Stimulated activated naive CD8-positive, alpha-beta T cell treated with anti-CD3 and anti-CD28 coated beads, Interleukin-15, Interleukin-2, amounts not matched to agents 100 ng/mL and 50 ng/mL, for 24 hours (primary cell): Measurements from ENCODE around the gene ODAD4.
A peak's percentile ranks its signal among the peaks of the same experiment; 100 is the strongest.

Source experiments
- H3K27ac Mint-ChIP-seq: one replicate; pipeline ENCODE4 v1.8.0; 2021; ENCODE audit warnings: mild to moderate bottlenecking, mixed read lengths
- H3K27me3 Mint-ChIP-seq: one replicate; pipeline ENCODE4 v1.8.0; 2021; ENCODE audit warnings: mixed read lengths
- H3K36me3 Mint-ChIP-seq: one replicate; pipeline ENCODE4 v1.8.0; 2021; ENCODE audit warnings: low read depth, mixed read lengths
- H3K4me1 Mint-ChIP-seq: one replicate; pipeline ENCODE4 v1.8.0; 2021; ENCODE audit warnings: low read depth, mixed read lengths
- H3K4me3 Mint-ChIP-seq: one replicate; pipeline ENCODE4 v1.8.0; 2021; ENCODE audit warnings: mild to moderate bottlenecking, mixed read lengths
- H3K9me3 Mint-ChIP-seq: one replicate; pipeline ENCODE4 v1.8.0; 2021; ENCODE audit warnings: mixed read lengths

ODAD4 gene

DNA sequence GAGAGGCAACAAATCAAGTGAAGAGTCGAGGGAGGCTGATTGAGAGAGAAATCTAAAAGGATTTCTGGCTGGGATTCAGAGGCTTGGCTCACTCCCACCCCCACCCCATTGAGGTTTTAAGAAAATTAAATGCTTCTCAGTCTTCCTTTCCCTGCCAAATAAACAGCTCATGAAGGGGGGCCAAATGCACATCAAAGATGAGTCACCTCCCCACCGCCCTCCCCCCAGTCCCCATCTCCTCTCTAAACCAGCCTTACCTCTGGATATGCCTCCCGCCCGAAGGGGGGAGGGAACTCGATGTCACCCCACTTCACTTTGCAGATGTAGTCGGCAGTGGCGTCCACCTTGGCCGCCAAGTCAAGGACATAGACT is 23.2 kb upstream of the ODAD4 start:
- peaks cover 59% of the 10 kb centered on the region for H3K36me3 Mint-ChIP-seq
- H3K27me3 Mint-ChIP-seq: no peaks in the 10 kb centered on the region
- no peaks in the 10 kb centered on the region for H3K4me1 Mint-ChIP-seq
- H3K27ac Mint-ChIP-seq: no peak overlapping the region
- H3K9me3 Mint-ChIP-seq: no peaks in the 10 kb centered on the region
- no peak overlapping the region for H3K4me3 Mint-ChIP-seq

DNA sequence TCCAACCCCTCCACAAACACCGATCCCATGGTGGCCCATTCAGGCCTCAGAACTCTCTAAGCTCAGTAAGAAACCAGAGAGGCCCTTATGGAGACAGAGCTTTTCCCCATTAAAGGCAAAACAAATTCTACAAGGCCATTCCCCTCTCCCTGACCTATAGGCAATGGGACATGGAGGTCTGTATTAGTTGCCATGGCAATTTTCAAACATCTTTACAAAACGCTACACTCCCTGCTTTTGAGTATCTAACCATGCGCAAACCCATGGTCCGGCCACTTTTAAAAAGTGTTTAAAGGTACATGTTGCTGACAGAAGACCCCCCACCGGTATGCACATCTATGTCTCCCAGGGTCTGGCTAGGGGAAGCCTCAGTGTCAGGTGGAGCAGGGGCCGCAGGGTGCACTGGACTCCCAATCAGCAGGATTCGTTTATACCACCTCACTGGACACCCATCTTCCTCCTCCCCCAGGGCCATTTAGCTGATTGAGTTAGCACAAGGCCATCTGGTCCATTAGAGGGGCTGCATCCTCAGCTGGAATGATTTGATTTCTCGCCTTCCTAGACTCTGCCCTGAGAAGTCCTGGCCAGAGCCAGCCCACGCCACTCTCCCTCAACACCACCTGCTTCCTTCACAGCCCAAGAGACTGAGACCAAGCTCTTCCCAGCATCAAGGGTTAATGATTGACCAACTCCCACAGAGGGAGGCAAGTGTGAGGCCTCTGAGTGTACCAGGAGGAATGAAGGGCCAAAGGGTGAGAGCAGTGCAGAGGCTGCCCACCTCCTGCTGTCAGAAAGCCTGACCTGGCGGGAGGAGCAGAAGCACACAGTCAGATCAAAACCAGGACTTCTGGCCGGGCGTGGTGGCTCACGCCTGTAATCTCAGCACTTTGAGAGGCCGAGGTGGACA is 22.5 kb upstream of the ODAD4 start:
- Mint-ChIP-seq H3K4me3 (no peak overlapping the region), H3K27ac (no peak overlapping the region), H3K36me3 (peaks cover 65% of the 10 kb centered on the region), H3K27me3 (no peaks in the 10 kb centered on the region), H3K9me3 (no peaks in the 10 kb centered on the region), H3K4me1 (no peaks in the 10 kb centered on the region)

DNA sequence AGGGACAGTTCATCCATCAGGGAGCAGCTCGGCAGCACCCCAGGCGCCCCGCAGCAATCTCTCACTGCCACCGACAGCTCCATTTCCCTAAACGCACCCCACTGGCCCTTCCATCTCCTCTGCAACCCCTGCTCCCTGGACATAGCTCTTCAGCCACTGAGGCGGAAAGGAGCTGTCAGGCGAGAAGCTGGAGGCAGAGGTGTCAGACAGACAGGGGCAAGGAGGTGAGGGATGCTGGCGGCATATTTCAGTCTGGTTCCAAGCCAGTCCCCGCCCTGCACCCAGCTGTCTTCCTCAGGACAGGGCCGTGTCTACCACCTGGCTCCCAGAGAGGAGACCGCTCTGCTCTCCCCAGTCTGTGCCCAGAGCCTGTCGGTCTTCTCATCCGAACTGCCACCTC is 21.3 kb upstream of the ODAD4 start:
- H3K27ac Mint-ChIP-seq: no peak overlapping the region
- H3K9me3 Mint-ChIP-seq: no peaks in the 10 kb centered on the region
- H3K36me3 Mint-ChIP-seq: peaks cover 68% of the 10 kb centered on the region
- peaks cover 4% of the 10 kb centered on the region for H3K4me1 Mint-ChIP-seq
- H3K4me3 Mint-ChIP-seq: no peak overlapping the region
- no peaks in the 10 kb centered on the region for H3K27me3 Mint-ChIP-seq

DNA sequence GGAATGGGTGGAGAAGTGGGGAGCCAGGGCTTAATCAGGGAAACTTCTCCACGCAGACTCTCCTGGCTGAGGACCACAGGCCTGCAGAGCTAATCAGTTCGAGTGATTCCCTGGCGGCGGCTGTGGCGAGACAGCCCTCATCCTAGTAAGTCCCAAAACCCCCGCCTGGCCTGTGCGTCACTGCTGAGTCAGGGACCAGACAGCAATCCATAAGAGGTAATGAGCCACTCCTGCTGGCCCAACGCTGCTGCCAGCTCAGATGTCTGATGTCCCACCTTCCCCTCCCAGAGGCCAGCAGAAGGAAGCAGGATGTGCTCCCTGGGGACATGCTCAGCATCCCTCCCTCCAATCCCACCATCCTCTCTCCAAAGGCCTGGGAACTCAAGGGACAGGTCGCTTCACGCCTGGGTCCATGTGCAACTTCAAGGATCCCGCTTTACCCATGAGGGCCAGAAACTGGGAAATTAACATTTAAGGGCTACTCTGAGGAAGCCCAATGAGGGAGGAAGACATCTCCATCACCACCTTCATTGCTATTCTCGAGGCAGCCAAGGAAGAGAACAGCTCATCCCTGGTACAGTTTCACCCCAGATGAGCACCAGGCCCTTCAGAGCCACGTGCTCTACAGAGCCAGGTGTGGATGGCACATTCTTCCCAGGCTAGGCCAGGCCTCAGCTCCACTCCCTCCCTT is 19.6 kb upstream of the ODAD4 start:
- peaks cover 17% of the 10 kb centered on the region for H3K4me1 Mint-ChIP-seq
- H3K27ac Mint-ChIP-seq: no peak overlapping the region
- no peaks in the 10 kb centered on the region for H3K27me3 Mint-ChIP-seq
- no peak overlapping the region for H3K4me3 Mint-ChIP-seq
- H3K36me3 Mint-ChIP-seq: peaks cover 66% of the 10 kb centered on the region
- H3K9me3 Mint-ChIP-seq: no peaks in the 10 kb centered on the region

DNA sequence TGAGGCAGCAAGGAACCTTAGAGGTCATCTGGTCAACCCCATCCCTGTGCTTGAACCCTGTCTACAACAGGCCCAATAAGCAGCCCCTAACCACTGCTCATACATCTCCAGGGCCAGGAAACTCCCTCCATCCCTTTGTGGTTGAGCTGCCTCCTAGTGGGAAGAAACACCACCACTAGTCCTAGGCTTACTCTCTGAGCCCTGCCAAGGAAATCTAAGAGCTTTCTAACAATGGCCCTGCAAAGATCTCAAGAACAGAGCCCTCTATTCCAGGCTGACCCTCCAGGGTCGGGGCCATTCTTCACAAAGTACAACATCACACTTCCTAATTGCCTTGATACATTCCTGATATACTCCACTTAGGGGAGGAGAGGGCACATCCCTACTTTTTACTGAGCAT is 17.5 kb upstream of the ODAD4 start:
- Mint-ChIP-seq H3K27me3 (no peaks in the 10 kb centered on the region), H3K9me3 (no peaks in the 10 kb centered on the region), H3K4me1 (peaks cover 37% of the 10 kb centered on the region), H3K36me3 (peaks cover 55% of the 10 kb centered on the region), H3K27ac (no peak overlapping the region), H3K4me3 (no peak overlapping the region)

DNA sequence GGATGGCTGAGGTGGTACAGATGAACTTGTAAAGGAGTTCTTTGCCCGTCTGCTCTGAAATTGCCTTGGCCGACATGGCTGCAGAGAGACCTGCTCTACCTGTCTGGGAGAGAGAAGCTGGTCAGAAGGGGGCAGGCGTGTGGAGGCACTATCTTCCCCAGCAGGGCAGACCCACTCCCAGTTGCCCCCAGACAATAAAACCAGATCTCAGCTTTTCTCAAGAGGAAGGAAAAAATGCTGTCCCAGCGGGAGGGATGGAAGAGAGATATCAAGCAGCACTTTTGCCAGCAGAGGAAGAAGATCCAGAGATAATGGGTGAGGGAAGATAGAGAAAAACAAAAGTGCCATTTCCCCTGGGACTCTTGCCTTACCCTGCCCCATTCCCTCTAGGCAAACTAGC is 16.6 kb upstream of the ODAD4 start:
- no peak overlapping the region for H3K4me3 Mint-ChIP-seq
- H3K36me3 Mint-ChIP-seq: peaks cover 51% of the 10 kb centered on the region
- H3K9me3 Mint-ChIP-seq: no peaks in the 10 kb centered on the region
- H3K27ac Mint-ChIP-seq: no peak overlapping the region
- H3K4me1 Mint-ChIP-seq: peaks cover 37% of the 10 kb centered on the region
- no peaks in the 10 kb centered on the region for H3K27me3 Mint-ChIP-seq

DNA sequence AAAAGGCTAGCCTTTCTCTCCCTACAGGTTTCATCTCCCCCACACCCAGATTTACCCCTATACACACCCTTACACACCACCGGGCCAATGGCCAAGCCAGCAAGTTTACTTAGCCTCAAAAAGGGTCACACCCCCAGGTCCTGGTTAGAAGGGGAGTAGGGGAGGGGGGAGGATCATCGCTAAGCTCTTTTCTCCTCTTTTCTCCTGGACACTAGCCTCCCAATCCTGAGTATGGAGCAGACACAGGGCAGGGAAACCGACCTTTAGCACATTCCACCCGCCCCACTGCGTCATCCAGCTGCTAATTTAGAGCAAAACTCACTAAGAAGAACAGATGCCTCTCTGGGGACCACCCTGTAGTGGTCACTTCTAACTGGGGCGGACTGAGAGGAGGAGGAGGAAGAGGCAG is 16.1 kb upstream of the ODAD4 start:
- no peaks in the 10 kb centered on the region for H3K9me3 Mint-ChIP-seq
- no peak overlapping the region for H3K27ac Mint-ChIP-seq
- peaks cover 38% of the 10 kb centered on the region for H3K4me1 Mint-ChIP-seq
- peaks cover 49% of the 10 kb centered on the region for H3K36me3 Mint-ChIP-seq
- no peaks in the 10 kb centered on the region for H3K27me3 Mint-ChIP-seq
- H3K4me3 Mint-ChIP-seq: no peak overlapping the region

DNA sequence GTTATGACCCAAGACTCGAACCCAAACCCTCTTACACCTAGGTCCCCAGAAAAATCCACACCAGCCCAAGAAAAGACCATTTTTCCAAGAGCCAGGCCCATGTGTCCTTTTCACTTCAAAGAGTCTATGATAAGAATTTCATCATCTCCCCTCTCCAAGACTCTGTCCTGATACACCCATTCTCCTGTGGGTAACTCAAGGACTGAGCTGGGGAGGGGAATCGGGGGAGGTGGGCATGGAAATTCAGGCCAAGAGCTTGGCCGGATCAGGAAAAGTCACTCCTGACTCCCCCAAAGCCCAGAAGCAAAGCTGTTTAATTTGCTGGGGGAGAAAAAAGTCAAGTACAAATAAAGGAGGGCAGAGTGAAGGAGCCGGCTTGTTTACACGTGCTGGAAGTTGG is 15.4 kb upstream of the ODAD4 start:
- Mint-ChIP-seq H3K36me3 (peaks cover 43% of the 10 kb centered on the region), H3K9me3 (no peaks in the 10 kb centered on the region), H3K27ac (no peak overlapping the region), H3K27me3 (no peaks in the 10 kb centered on the region), H3K4me1 (peaks cover 42% of the 10 kb centered on the region), H3K4me3 (no peak overlapping the region)

DNA sequence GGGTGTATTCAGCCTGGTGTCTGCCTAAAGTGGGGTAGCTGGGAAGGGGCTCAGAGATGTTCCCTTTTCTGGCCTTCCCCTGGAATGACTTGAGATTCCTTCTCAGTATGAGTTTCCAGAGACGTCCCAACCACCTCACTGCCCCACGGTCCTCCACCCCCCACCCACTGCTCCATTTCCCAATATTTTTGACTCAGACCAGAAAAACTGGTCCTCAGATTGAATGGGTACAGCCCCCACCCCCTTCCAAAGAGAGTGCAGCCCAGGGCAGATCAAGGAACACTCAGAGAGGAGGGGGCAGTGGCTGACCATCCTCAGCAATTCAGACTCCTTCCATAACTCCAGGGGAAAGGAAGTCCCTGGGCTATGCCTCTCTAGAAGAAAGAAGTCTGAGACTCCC is 14.9 kb upstream of the ODAD4 start:
- Mint-ChIP-seq H3K36me3 (peaks cover 37% of the 10 kb centered on the region), H3K27ac (no peak overlapping the region), H3K9me3 (no peaks in the 10 kb centered on the region), H3K4me3 (peak overlapping the region; percentile 48), H3K4me1 (peaks cover 45% of the 10 kb centered on the region), H3K27me3 (no peaks in the 10 kb centered on the region)

DNA sequence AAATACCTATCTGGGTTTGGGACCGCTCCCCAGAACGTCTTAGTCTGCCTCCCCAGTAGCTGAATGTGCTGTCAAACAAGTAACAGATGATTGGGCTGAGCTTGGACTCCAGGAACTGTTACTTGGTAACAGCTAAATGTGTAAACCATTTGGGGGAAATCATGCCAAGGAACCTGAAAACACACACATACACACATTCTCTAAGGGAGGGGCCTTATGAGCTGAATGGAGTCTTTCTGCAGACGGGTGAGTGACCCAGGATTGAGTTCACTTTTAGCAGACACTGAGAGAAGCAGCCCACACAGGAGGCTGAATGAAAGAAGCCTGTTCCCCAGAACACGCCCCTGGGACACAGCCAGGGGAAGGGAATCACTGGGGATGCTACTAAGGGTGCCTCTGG is 13.2 kb upstream of the ODAD4 start:
- no peaks in the 10 kb centered on the region for H3K9me3 Mint-ChIP-seq
- H3K27me3 Mint-ChIP-seq: no peaks in the 10 kb centered on the region
- H3K36me3 Mint-ChIP-seq: peaks cover 27% of the 10 kb centered on the region
- H3K27ac Mint-ChIP-seq: peak overlapping the region; percentile 74
- H3K4me3 Mint-ChIP-seq: peak overlapping the region; percentile 92
- peaks cover 45% of the 10 kb centered on the region for H3K4me1 Mint-ChIP-seq

DNA sequence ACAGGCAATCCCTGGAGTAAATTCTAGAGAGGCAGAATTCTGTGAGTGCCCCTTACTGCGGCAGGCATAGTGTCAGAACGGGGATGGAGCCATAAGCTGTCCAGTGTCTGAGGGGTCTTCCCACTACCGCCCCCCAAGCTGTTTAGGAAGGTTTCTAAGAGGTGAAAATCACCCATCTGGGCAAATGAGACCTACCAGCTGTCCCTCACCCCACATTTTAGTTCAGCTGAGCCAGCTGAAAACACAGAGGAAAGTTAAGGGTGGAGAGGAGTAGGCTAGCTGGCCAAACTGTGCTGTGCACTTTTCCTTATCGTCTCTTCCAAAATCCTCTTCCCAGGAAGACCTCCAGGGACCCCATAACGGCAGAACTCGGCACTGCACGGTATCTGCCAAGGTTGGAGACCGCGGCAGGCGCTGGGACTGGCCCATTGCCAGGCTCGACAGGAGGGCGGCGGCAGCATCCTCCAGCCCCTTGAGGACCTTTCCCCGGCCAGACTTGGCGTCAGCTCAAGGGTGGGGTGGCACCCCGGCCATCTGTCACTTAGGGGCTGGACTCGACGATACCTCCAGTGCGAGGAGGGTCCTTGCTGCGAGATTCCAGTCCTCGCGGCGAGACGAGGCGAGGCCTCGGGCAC is 12.6 kb upstream of the ODAD4 start:
- Mint-ChIP-seq H3K9me3 (no peaks in the 10 kb centered on the region), H3K27ac (peak overlapping the region; percentile 85), H3K36me3 (peaks cover 20% of the 10 kb centered on the region), H3K27me3 (no peaks in the 10 kb centered on the region), H3K4me3 (peak overlapping the region; percentile 92), H3K4me1 (peaks cover 45% of the 10 kb centered on the region)

DNA sequence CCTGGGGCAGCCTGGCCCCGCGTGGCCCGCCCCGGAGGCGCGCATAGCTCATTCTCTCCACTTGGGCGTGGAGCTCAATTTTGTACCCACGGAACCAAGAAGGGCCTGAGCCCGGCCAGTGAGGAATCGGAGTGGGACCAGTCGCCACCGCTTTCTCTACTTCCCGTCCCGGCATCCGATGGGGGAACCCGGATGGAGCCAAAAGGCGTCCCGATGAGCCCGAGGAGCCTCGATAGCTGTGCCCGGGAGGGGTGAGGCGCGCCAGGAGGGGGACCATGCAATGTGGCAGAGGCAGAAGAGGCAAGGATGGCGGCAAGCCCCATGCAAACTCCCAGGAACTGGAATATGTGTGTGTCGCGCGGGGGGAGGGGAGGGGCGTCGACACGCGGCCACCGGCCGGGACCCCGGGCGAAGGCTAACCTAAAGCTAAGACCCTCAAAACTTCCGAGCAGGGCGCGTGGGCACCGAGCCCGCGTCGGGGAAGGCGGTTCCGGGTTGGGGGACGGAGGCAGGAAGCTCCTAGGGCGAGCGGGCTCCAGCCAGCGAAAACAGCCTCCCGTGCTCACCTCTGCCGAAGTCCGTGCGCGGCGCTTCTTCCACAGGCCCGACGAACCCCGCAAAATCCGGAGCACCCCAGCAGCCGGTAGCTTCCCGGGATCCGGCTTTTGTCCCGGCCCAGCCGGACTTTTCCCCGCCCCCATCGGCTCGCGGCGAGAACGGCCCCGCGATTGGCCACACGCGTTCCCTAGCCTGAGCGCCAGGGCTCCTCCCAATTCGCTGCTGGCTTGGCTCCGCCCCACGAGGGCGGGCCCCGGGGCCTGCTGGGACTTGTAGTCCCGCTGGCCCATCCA is 11.9 kb upstream of the ODAD4 start, which contains the start of gene ACLY:
Gene ACLY (minus strand): TSS at position 638 of the 851 bp plus-strand sequence. CDS start 5,078 bp downstream, outside the sequence.
- no peaks in the 10 kb centered on the region for H3K27me3 Mint-ChIP-seq
- no peaks in the 10 kb centered on the region for H3K9me3 Mint-ChIP-seq
- peaks cover 45% of the 10 kb centered on the region for H3K4me1 Mint-ChIP-seq
- H3K27ac Mint-ChIP-seq: peak within 1 kb of the TSS; percentile 85
- H3K4me3 Mint-ChIP-seq: peak within 1 kb of the TSS; percentile 92
- peaks cover 15% of the 10 kb centered on the region for H3K36me3 Mint-ChIP-seq

DNA sequence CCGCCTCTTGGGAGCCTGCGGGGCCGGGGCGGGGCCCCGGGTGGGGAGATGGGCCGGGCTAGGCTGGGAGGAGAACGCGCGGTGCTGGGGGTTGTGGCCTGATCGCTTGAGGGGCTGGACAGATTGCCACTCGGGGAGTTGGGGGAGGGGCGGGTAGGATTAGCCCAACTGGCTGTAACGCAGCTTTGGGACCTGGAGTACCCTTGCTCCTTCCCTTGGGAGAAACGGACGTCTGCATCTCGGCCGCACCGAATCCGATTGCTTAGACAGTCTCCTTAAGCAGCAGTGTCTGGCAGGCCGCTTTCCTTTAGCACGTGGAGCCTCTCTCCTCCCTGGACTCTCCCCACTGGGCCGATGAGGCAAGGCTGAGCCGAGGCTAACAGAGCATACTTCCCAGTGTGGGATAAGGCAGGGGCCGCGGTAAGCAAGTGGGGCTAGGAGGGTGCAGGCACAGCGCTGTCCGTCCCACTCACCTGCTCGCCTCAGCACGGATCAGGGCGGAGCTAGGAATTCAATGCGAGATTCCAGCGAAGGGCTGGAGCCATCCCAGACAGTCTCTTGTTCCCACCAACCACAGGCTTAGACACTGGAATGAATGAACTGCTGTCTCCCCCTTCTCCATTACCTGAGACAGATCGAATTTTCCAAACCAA is 11.1 kb upstream of the ODAD4 start:
- Mint-ChIP-seq H3K27me3 (no peaks in the 10 kb centered on the region), H3K36me3 (peaks cover 11% of the 10 kb centered on the region), H3K4me1 (peaks cover 39% of the 10 kb centered on the region), H3K9me3 (no peaks in the 10 kb centered on the region), H3K27ac (peak overlapping the region; percentile 85), H3K4me3 (peak overlapping the region; percentile 92)
